A673 (cell line): Measurements from ENCODE around the gene NDUFA5. TPM values are rescaled to one million over a fixed set of nuclear protein-coding genes. Genes with fewer than 3 reads are reported as not detected.

ENCODE experiments used
- BruUV-seq: library from RNA; stranded (reverse); fragments of 400-500 nt; replicated peaks from 2 replicates; lab custom pipeline; 2021; lab: Mats Ljungman, UMichigan
- CTCF ChIA-PET: fragments of 300-600 bp; sonication (Branson Sonifier 250); formaldehyde crosslinking; loops from one replicate; lab custom pipeline; 2022; ENCODE audit warnings: antibody characterized with exemption; lab: Charles Lee
- POLR2A ChIA-PET: fragments of 300-600 bp; sonication (Branson Sonifier 250); formaldehyde crosslinking; loops from one replicate; lab custom pipeline; 2022; ENCODE audit warnings: antibody characterized with exemption; ENCODE audit not compliant: low non-redundant PET; lab: Charles Lee
- DNase-seq: peaks from one replicate; pipeline ENCODE4 v3.0.0-alpha.2; 2015; ENCODE audit warnings: low spot score
- H3K27ac ChIP-seq: fragments of 200-600 bp; sonication (generic); 2 replicates; pipeline ENCODE4 v1.5.1; 2016; ENCODE audit warnings: mixed run types, low read depth, mild to moderate bottlenecking, mixed read lengths, antibody characterized with exemption, low read length; ENCODE audit not compliant: poor library complexity, severe bottlenecking
- H3K27me3 ChIP-seq: fragments of 200-600 bp; sonication (generic); replicated peaks from 2 replicates; pipeline ENCODE4 v1.6.1; 2017; ENCODE audit warnings: mixed run types, low read depth, mild to moderate bottlenecking, mixed read lengths, antibody characterized with exemption, low read length; ENCODE audit not compliant: insufficient read depth, poor library complexity
- H3K36me3 ChIP-seq: fragments of 200-600 bp; sonication (generic); 2 replicates; pipeline ENCODE4 v1.6.1; 2016; ENCODE audit warnings: mixed run types, mild to moderate bottlenecking, mixed read lengths, antibody characterized with exemption, low read length; ENCODE audit not compliant: insufficient read depth, poor library complexity, severe bottlenecking
- H3K4me1 ChIP-seq: fragments of 200-600 bp; sonication (generic); 2 replicates; pipeline ENCODE4 v1.6.1; 2017; ENCODE audit warnings: mixed run types, mild to moderate bottlenecking, mixed read lengths, antibody characterized with exemption, low read length; ENCODE audit not compliant: insufficient read depth, poor library complexity, severe bottlenecking
- H3K4me3 ChIP-seq: fragments of 200-600 bp; sonication (generic); 2 replicates; pipeline ENCODE4 v1.5.1; 2016; ENCODE audit warnings: low read depth, mixed run types, mild to moderate bottlenecking, mixed read lengths, low read length; ENCODE audit not compliant: poor library complexity, severe bottlenecking
- H3K9me3 ChIP-seq: fragments of 200-600 bp; sonication (generic); 2 replicates; pipeline ENCODE4 v1.6.1; 2016; ENCODE audit warnings: mixed run types, low read depth, mild to moderate bottlenecking, mixed read lengths, antibody characterized with exemption, low read length; ENCODE audit not compliant: poor library complexity, severe bottlenecking
- EZH2 ChIP-seq: fragments of 200-600 bp; sonication (generic); IDR thresholded peaks from 2 replicates; pipeline ENCODE4 v1.6.1; 2017; ENCODE audit warnings: borderline replicate concordance, low read depth, mild to moderate bottlenecking, mixed read lengths, antibody characterized with exemption, low read length; ENCODE audit not compliant: poor library complexity, severe bottlenecking
- intact Hi-C: fragments of 100-400 bp; cut with micrococcal nuclease; formaldehyde crosslinking; loops from one replicate; pipeline ENCODE4 v1.10.0; 2022; ENCODE audit not compliant: unreplicated experiment
- total RNA-seq: library from RNA; stranded (reverse); gene quantifications from 2 replicates; pipeline ENCODE4 v1.2.3, GENCODE V29; 2021
- TF ChIP-seq, protein P1 (sequence below): fragments of 300-800, 200-600 bp; sonication (generic); conservative IDR thresholded peaks from 2 replicates; pipeline ENCODE4 v1.5.1; 2017; ENCODE audit warnings: low read depth, mild to moderate bottlenecking, antibody characterized with exemption, low read length, moderate library complexity, mixed read lengths

Gene NDUFA5
- total RNA-seq, 1 experiment from 2014 or later: 114 TPM

DNA sequence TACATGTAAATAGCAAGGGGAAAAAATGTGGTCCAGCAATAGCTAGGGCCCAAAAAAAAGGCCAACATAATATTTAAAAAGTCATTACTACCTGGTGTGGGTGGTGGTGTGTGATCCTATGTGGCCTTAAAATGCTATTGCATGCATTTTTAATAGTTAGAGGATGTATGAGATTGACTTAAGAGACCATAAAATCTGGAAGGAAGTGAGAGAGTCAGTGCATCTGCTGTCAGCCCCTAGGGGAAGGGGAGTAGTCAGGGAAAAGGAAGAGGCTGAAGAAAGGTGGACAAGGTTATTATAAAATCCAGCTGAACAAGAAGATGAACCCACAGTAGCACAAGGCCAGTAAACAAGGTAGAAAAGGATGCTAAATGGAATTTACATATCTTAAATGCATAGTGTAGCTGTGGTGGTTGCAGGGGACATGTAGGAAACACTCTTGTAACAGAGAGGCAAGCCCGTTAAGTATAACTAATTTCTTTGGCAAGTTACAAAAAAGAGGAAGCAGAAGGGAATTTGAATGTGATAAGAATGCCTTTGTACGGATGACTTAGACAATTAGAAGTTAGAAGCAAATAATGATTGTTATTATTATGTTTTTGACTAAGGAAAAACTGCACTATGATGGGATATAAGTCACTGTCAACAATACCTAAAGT lies 11.9 kb upstream of the NDUFA5 start:
- no peak for DNase-seq
- ChIA-PET CTCF (no interaction called here), POLR2A (no interaction called here)
- intact Hi-C loops: no loop called here
- Histone ChIP-seq H3K9me3 (no peaks in the 10 kb centered on the region), H3K27me3 (no peaks in the 10 kb centered on the region), H3K4me3 (no peak overlapping the region), H3K4me1 (no peaks in the 10 kb centered on the region), H3K27ac (no peak overlapping the region), H3K36me3 (no peaks in the 10 kb centered on the region)
- BruUV-seq: no TSS peak
- no peak for TF ChIP-seq EZH2
- TF ChIP-seq, protein P1, sequence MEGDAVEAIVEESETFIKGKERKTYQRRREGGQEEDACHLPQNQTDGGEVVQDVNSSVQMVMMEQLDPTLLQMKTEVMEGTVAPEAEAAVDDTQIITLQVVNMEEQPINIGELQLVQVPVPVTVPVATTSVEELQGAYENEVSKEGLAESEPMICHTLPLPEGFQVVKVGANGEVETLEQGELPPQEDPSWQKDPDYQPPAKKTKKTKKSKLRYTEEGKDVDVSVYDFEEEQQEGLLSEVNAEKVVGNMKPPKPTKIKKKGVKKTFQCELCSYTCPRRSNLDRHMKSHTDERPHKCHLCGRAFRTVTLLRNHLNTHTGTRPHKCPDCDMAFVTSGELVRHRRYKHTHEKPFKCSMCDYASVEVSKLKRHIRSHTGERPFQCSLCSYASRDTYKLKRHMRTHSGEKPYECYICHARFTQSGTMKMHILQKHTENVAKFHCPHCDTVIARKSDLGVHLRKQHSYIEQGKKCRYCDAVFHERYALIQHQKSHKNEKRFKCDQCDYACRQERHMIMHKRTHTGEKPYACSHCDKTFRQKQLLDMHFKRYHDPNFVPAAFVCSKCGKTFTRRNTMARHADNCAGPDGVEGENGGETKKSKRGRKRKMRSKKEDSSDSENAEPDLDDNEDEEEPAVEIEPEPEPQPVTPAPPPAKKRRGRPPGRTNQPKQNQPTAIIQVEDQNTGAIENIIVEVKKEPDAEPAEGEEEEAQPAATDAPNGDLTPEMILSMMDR: no peak

DNA sequence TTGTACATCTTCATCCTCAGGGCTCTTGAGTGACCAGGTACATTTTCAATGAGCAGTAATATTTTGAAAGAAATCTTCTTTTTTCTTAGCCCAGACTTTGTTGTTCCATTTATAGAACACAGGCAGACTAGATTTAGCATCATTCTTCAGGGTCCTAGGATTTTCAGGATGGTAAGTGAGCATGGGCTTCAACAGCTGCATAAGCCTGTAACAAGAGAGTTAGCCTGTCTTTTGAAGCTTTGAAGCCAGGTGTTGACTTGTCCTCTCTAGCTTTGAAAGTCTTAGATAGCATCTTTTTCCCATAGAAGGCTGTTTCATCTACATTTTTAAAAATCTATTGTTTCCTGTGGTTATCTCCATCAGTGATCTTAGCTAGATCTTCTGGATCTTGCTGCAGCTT lies 4.5 kb upstream of the NDUFA5 start:
- BruUV-seq: no TSS peak
- Histone ChIP-seq H3K4me3 (no peak overlapping the region), H3K4me1 (no peaks in the 10 kb centered on the region), H3K36me3 (no peaks in the 10 kb centered on the region), H3K27ac (no peak overlapping the region), H3K27me3 (no peaks in the 10 kb centered on the region), H3K9me3 (no peaks in the 10 kb centered on the region)
- POLR2A ChIA-PET: no interaction called here
- no peak for TF ChIP-seq EZH2
- TF ChIP-seq, protein P1: no peak
- CTCF ChIA-PET: no interaction called here
- intact Hi-C loops: no loop called here
- no peak for DNase-seq

DNA sequence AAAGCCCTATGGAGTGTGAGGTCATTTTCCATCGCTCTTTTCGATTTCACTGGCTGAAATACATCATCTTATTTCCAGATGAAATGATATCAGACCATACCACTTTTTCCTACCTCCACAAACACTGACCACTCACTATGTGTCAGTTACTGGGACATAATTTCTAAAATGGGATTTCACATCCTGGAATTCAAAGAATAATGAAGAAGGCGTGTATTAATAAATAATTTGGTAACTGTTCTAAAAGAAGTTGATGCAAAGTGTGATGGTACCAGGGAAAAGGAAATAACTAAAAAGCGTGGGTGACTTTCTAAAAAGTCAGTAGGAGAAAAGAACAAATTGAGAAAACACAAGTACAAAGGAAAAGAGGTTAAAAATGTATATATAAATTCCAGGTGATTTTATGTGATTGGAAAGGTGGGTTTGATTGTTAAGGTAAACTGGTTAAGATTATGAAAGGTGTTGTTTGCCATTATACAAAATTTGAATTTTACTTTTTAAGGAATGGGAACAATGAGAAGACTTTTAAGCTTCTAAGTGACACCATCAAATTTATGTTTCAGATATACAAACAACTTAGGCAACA lies 764 bp upstream of the NDUFA5 start:
- ChIA-PET CTCF (no interaction called here), POLR2A (no interaction called here)
- peaks cover 7% of the 10 kb centered on the region for H3K4me1 ChIP-seq
- H3K27me3 ChIP-seq: no peaks in the 10 kb centered on the region
- H3K4me3 ChIP-seq: peak overlapping the region; percentile 67
- TF ChIP-seq, protein P1: no peak
- TF ChIP-seq EZH2: no peak
- peaks cover 2% of the 10 kb centered on the region for H3K36me3 ChIP-seq
- H3K27ac ChIP-seq: peak overlapping the region; percentile 85
- BruUV-seq: no TSS peak
- H3K9me3 ChIP-seq: no peaks in the 10 kb centered on the region
- intact Hi-C loops: no loop called here
- DNase-seq: no peak
